Keratinocyte (primary cell): Measurements from ENCODE around the gene ZNF396. TPM values are rescaled to one million over a fixed set of nuclear protein-coding genes. Genes with fewer than 3 reads are reported as not detected.
A peak's percentile ranks its signal among the peaks of the same experiment; 100 is the strongest.

ENCODE experiments used
- DNase-seq: peaks from one replicate; pipeline ENCODE4 v3.0.0-alpha.2; 2011; ENCODE audit warnings: low read depth, missing footprints, low spot score
- FAIRE-seq: peaks from 2 replicates; lab custom pipeline; 2011; peaks lifted over from hg19 to GRCh38; lab: Jason Lieb, UNC
- H2AFZ ChIP-seq: 2 replicates; pipeline ENCODE4 v1.6.0; 2012; ENCODE audit warnings: low read length, control low read depth, inconsistent platforms; ENCODE audit not compliant: control insufficient read depth
- H3K27ac ChIP-seq: 2 replicates; pipeline ENCODE4 v1.5.1; 2011; ENCODE audit warnings: low read length; ENCODE audit not compliant: control insufficient read depth, insufficient read depth
- H3K27me3 ChIP-seq: 3 replicates; pipeline ENCODE4 v1.6.0; 2011; ENCODE audit warnings: low read length; ENCODE audit not compliant: control insufficient read depth, insufficient read depth; ENCODE audit errors: extremely low read depth
- H3K36me3 ChIP-seq, 2 experiments: 2 replicates in 1 of 2; 3 replicates in 1 of 2; pipeline ENCODE4 v1.5.1; 2011; ENCODE audit warnings: low read length in 2 of 2, mild to moderate bottlenecking in 1 of 2; ENCODE audit not compliant: control insufficient read depth in 2 of 2, insufficient read depth in 2 of 2; ENCODE audit errors: extremely low read depth in 1 of 2
- H3K4me1 ChIP-seq: 3 replicates; pipeline ENCODE4 v1.5.1; 2011; ENCODE audit warnings: low read length; ENCODE audit not compliant: control insufficient read depth, insufficient read depth; ENCODE audit errors: extremely low read depth
- H3K4me2 ChIP-seq: 3 replicates; pipeline ENCODE4 v1.6.0; 2011; ENCODE audit warnings: low read depth, low read length; ENCODE audit not compliant: control insufficient read depth, insufficient read depth; ENCODE audit errors: extremely low read depth
- H3K4me3 ChIP-seq, 3 experiments: fragments of 200-600 bp in 1 of 3; sonication (generic) in 1 of 3; 2 replicates in 2 of 3; 3 replicates in 1 of 3; pipeline ENCODE4 v1.5.1; 2011 to 2016; ENCODE audit warnings: low read length in 3 of 3, mild to moderate bottlenecking in 3 of 3, control low read depth in 2 of 3, inconsistent platforms in 1 of 3, low read depth in 1 of 3, mixed read lengths in 1 of 3, mixed run types in 1 of 3, moderate library complexity in 1 of 3; ENCODE audit not compliant: control insufficient read depth in 2 of 3, insufficient read depth in 2 of 3; ENCODE audit errors: extremely low read depth in 1 of 3
- H3K79me2 ChIP-seq: 2 replicates; pipeline ENCODE4 v1.6.0; 2012; ENCODE audit warnings: low read length; ENCODE audit not compliant: control insufficient read depth, insufficient read depth
- H3K9ac ChIP-seq: 3 replicates; pipeline ENCODE4 v1.6.0; 2011; ENCODE audit warnings: low read length; ENCODE audit not compliant: control insufficient read depth, insufficient read depth; ENCODE audit errors: extremely low read depth
- H3K9me1 ChIP-seq: 3 replicates; pipeline ENCODE4 v1.6.0; 2011; ENCODE audit warnings: low read length; ENCODE audit not compliant: control insufficient read depth, insufficient read depth; ENCODE audit errors: extremely low read depth
- H3K9me3 ChIP-seq: 2 replicates; pipeline ENCODE4 v1.5.1; 2012; ENCODE audit warnings: low read depth, low read length; ENCODE audit not compliant: control insufficient read depth
- H4K20me1 ChIP-seq: 3 replicates; pipeline ENCODE4 v1.6.0; 2011; ENCODE audit warnings: low read length; ENCODE audit not compliant: control insufficient read depth, insufficient read depth; ENCODE audit errors: extremely low read depth
- EZH2 ChIP-seq: IDR thresholded peaks from one replicate; pipeline ENCODE4 v1.6.1; 2012; ENCODE audit warnings: inconsistent platforms, mild to moderate bottlenecking, low read length, moderate library complexity
- dilution Hi-C: fragments of 300-500 bp; cut with MboI; formaldehyde crosslinking; loops from one replicate; pipeline ENCODE4 v1.7.0; 2020; ENCODE audit warnings: low sequenced_read_pairs; ENCODE audit not compliant: extremely low pct_ligation_motif_present
- polyA plus RNA-seq, 5 experiments: library from polyadenylated mRNA; depleted of rRNA in 3 of 5; stranded (reverse) in 3 of 5; stranded (forward) in 1 of 5; unstranded in 1 of 5; fragments of >200 nt; gene quantifications; 1 replicate in 1 of 5; 2 replicates in 3 of 5; 3 replicates in 1 of 5; pipeline versions ENCODE4 v1.2.1 to v1.2.3, GENCODE V29; 2011 to 2012; ENCODE audit warnings: missing spikeins in 2 of 5, low read depth in 1 of 5, low replicate concordance in 1 of 5
- TF ChIP-seq, protein P1 (sequence below), 3 experiments: IDR thresholded peaks in 1 of 3; conservative IDR thresholded peaks in 1 of 3; optimal IDR thresholded peaks in 1 of 3; 2 replicates in 2 of 3; 3 replicates in 1 of 3; pipeline versions ENCODE3 to v1.5.1; 2011; ENCODE audit warnings: low read length in 3 of 3, mild to moderate bottlenecking in 3 of 3, moderate library complexity in 2 of 3, control low read depth in 1 of 3, inconsistent platforms in 1 of 3; ENCODE audit not compliant: insufficient read depth in 2 of 3; ENCODE audit errors: extremely low read depth in 1 of 3

ZNF396 gene
- polyA plus RNA-seq, 1 donor (not counting 4 experiments of a cell fraction or from before 2014, with no cell fraction given), result 0.49 TPM

GRCh38 chr18:35376393-35376741, 770 bp downstream of the ZNF396 start:
- no peak for TF ChIP-seq EZH2
- TF ChIP-seq, protein P1, sequence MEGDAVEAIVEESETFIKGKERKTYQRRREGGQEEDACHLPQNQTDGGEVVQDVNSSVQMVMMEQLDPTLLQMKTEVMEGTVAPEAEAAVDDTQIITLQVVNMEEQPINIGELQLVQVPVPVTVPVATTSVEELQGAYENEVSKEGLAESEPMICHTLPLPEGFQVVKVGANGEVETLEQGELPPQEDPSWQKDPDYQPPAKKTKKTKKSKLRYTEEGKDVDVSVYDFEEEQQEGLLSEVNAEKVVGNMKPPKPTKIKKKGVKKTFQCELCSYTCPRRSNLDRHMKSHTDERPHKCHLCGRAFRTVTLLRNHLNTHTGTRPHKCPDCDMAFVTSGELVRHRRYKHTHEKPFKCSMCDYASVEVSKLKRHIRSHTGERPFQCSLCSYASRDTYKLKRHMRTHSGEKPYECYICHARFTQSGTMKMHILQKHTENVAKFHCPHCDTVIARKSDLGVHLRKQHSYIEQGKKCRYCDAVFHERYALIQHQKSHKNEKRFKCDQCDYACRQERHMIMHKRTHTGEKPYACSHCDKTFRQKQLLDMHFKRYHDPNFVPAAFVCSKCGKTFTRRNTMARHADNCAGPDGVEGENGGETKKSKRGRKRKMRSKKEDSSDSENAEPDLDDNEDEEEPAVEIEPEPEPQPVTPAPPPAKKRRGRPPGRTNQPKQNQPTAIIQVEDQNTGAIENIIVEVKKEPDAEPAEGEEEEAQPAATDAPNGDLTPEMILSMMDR (optimal IDR thresholded peaks at IDR 0.05 in 1 of 3, IDR thresholded peaks at IDR 0.05 in 1 of 3, conservative IDR thresholded peaks at IDR 0.05 in 1 of 3; ENCODE audit: extremely low read depth in 1 of 3, insufficient read depth in 2 of 3, low read length in 3 of 3), result no peak
- DNase-seq, result no peak
- no peaks in the 10 kb centered on the region for H3K9me1 ChIP-seq
- H3K9me3 ChIP-seq, result no peaks in the 10 kb centered on the region
- peaks cover 10% of the 10 kb centered on the region for H3K4me1 ChIP-seq
- dilution Hi-C loops, result no loop called here
- H3K4me2 ChIP-seq, result peak overlapping the region; percentile 85
- H3K27ac ChIP-seq, result no peak overlapping the region
- H2AFZ ChIP-seq, result peak overlapping the region; percentile 93
- H3K4me3 ChIP-seq, result peak overlapping the region; percentile 60 to 72 (median 67)
- peaks cover 6% of the 10 kb centered on the region for H3K27me3 ChIP-seq
- FAIRE-seq, result no peak
- H3K9ac ChIP-seq, result peak overlapping the region; percentile 28
- no peaks in the 10 kb centered on the region for H3K36me3 ChIP-seq
- no peaks in the 10 kb centered on the region for H4K20me1 ChIP-seq
- no peaks in the 10 kb centered on the region for H3K79me2 ChIP-seq

- no peak for FAIRE-seq
- dilution Hi-C loops, result no loop called here
- H3K27me3 ChIP-seq, result peaks cover 6% of the 10 kb centered on the region
Measured at GRCh38 chr18:35374708-35375107, 2.4 kb downstream of the ZNF396 start.

More at GRCh38 chr18:35374708-35375107, 2.4 kb downstream of the ZNF396 start:
- TF ChIP-seq, protein P1 (optimal IDR thresholded peaks at IDR 0.05 in 1 of 3, IDR thresholded peaks at IDR 0.05 in 1 of 3, conservative IDR thresholded peaks at IDR 0.05 in 1 of 3; ENCODE audit: extremely low read depth in 1 of 3, insufficient read depth in 2 of 3, low read length in 3 of 3), result no peak
- TF ChIP-seq EZH2, result no peak
- no peak overlapping the region for H3K9ac ChIP-seq
- no peaks in the 10 kb centered on the region for H3K9me1 ChIP-seq
- H3K27ac ChIP-seq, result no peak overlapping the region
- H4K20me1 ChIP-seq, result no peaks in the 10 kb centered on the region
- H3K4me1 ChIP-seq, result peaks cover 10% of the 10 kb centered on the region
- no peaks in the 10 kb centered on the region for H3K9me3 ChIP-seq
- H3K79me2 ChIP-seq, result no peaks in the 10 kb centered on the region
- H3K4me2 ChIP-seq, result no peak overlapping the region
- no peak for DNase-seq
- no peak overlapping the region for H2AFZ ChIP-seq
- H3K4me3 ChIP-seq, result no peak overlapping the region
- no peaks in the 10 kb centered on the region for H3K36me3 ChIP-seq
